Stomach (tissue), 9 donors: ENCODE measurements around the gene RAB5B. TPM values are rescaled to one million over a fixed set of nuclear protein-coding genes. Genes with fewer than 3 reads are reported as not detected.
A peak's percentile ranks its signal among the peaks of the same experiment; 100 is the strongest.

ENCODE experiments used
- DNase-seq, 2 donors: peaks; one replicate each; pipeline versions ENCODE4 v3.0.0 to v3.0.0-alpha.2; 2013 to 2019
- H3K27ac ChIP-seq, 5 donors: fragments of 200-600 bp in 4 of 5; sonication (generic) in 4 of 5; one replicate each; pipeline ENCODE4 v1.5.1; 2013 to 2019; ENCODE audit warnings: mild to moderate bottlenecking in 1 of 5, moderate library complexity in 1 of 5
- H3K27me3 ChIP-seq, 3 donors: fragments of 200-600 bp; sonication (generic); one replicate each; pipeline ENCODE4 v1.5.1; 2017 to 2019; ENCODE audit warnings: mixed run types in 1 of 3
- H3K36me3 ChIP-seq, 4 donors: fragments of 200-600 bp; sonication (generic); 1 replicate in 3 of 4; 2 replicates in 1 of 4; pipeline ENCODE4 v1.5.1; 2016 to 2019
- H3K4me1 ChIP-seq, 4 donors: fragments of 200-600 bp; sonication (generic); one replicate each; pipeline ENCODE4 v1.5.1; 2016 to 2019
- H3K4me3 ChIP-seq, 4 donors: fragments of 200-600 bp; sonication (generic) in 3 of 4; one replicate each; pipeline ENCODE4 v1.5.1; 2016 to 2019; ENCODE audit warnings: mild to moderate bottlenecking in 1 of 4
- H3K9me3 ChIP-seq, 4 donors: fragments of 200-600 bp; sonication (generic); one replicate each; pipeline ENCODE4 v1.5.1; 2016 to 2019
- EP300 ChIP-seq: sonication (generic); formaldehyde crosslinking; IDR thresholded peaks from one replicate; pipeline ENCODE4 v1.6.1; 2017; ENCODE audit warnings: antibody characterized with exemption
- POLR2A ChIP-seq, 4 donors: fragments of 450-650 bp; IDR thresholded peaks; one replicate each; pipeline ENCODE4 v1.6.1; 2016; ENCODE audit warnings: antibody characterized with exemption in 4 of 4, control low read depth in 2 of 4, mild to moderate bottlenecking in 1 of 4, moderate library complexity in 1 of 4
- POLR2AphosphoS5 ChIP-seq, 3 donors: sonication (generic); formaldehyde crosslinking; IDR thresholded peaks; one replicate each; pipeline ENCODE4 v1.6.1; 2016; ENCODE audit warnings: antibody characterized with exemption in 3 of 3
- WGBS, 5 donors: extraction: QIAGEN DNeasy Blood & Tissue Kit in 3 of 5; methylation state at CpG; one replicate each; pipeline versions ENCODE4 v1.1.5 to v1.1.7; 2013 to 2018; 5-methylcytosine and 5-hydroxymethylcytosine counted together
- intact Hi-C: fragments of 100-400 bp; cut with DNase I; formaldehyde crosslinking; loops from one replicate; pipeline ENCODE4 v1.15.1; 2023; ENCODE audit warnings: low total_unique reads
- polyA plus RNA-seq, 3 donors: library from polyadenylated mRNA; stranded (reverse); fragments of 200-250 nt; gene quantifications; one replicate each; pipeline ENCODE4 v1.2.3, GENCODE V29; 2013
- total RNA-seq, 5 donors: library from RNA; depleted of rRNA; stranded (reverse); fragments of >200 nt; gene quantifications; one replicate each; pipeline versions ENCODE4 v1.1.0 to v1.2.3, GENCODE V29; 2014 to 2016
- TF ChIP-seq, protein P1 (sequence below), 7 experiments: fragments of 450-650 bp in 4 of 7; fragments of 200-600 bp in 3 of 7; sonication (generic) in 3 of 7; IDR thresholded peaks; one replicate each; pipeline ENCODE4 v1.5.1; 2016 to 2019; ENCODE audit warnings: antibody characterized with exemption in 7 of 7, control low read depth in 2 of 7, mild to moderate bottlenecking in 1 of 7
- donor health status: healthy with polysubstance abuse.
- donor health status: Bipolar disorder and iron deficiency.
- donor health status: healthy.

The RAB5B gene
- total and polyA plus RNA-seq, 8 donors, result 17.1 to 100 (median 74.3) TPM

DNA sequence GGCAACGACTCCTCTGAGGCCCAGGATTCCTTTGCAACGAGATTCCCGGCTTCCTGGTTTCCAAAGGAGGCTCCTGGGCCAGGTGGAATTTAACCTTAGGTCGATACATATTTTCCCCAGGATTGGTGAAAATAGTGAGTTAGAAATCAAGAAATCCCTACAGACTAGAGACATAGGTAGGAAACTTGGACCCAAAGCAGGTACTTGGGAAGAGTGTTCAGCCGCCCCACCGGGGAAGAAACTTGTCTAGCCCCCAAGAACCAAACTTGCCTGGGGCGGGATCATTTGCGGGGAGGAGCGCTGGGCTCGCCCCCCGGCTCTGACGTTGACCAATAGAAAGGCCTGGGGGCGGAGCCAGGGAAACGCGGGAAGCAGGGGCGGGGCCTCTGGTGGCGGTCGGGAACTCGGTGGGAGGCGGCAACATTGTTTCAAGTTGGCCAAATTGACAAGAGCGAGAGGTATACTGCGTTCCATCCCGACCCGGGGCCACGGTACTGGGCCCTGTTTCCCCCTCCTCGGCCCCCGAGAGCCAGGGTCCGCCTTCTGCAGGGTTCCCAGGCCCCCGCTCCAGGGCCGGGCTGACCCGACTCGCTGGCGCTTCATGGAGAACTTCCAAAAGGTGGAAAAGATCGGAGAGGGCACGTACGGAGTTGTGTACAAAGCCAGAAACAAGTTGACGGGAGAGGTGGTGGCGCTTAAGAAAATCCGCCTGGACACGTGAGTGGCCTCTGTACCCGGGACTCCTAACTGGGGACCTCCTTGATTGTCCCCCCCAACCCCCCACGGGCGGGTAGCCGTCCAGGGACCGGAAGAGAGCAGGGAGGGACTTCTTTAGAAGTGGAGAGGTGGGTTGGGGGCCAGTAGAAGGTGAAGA is 7.2 kb upstream of the RAB5B start, which contains the start of gene CDK2:
Gene CDK2, plus strand, starts transcription at position 423 of the 874 bp plus-strand sequence. Its CDS starts 179 bp downstream, at position 602.
- Histone ChIP-seq H3K27me3 (no peaks in the 10 kb centered on the region), H3K4me1 (peaks cover 14 to 34% (median 19%) of the 10 kb centered on the region in 4 donors), H3K36me3 (peaks cover 0 to 17% (median 14%) of the 10 kb centered on the region in 4 donors), H3K4me3 (peak within 1 kb of the TSS; percentile 66 to 74 (median 74)), H3K9me3 (no peaks in the 10 kb centered on the region), H3K27ac (peak within 1 kb of the TSS; percentile 76 to 91 (median 88))
- WGBS, 5 donors, result 0 to 1% (median 0%) methylated on average over 41 to 45 of the region's 45 CpGs
- TF ChIP-seq POLR2AphosphoS5 (IDR thresholded peaks at IDR 0.05), result peak in 2 of 3 donors; percentile 46 to 81
- peak in 1 of 4 donors; percentile 63 for TF ChIP-seq POLR2A (IDR thresholded peaks at IDR 0.05)
- TF ChIP-seq, protein P1, sequence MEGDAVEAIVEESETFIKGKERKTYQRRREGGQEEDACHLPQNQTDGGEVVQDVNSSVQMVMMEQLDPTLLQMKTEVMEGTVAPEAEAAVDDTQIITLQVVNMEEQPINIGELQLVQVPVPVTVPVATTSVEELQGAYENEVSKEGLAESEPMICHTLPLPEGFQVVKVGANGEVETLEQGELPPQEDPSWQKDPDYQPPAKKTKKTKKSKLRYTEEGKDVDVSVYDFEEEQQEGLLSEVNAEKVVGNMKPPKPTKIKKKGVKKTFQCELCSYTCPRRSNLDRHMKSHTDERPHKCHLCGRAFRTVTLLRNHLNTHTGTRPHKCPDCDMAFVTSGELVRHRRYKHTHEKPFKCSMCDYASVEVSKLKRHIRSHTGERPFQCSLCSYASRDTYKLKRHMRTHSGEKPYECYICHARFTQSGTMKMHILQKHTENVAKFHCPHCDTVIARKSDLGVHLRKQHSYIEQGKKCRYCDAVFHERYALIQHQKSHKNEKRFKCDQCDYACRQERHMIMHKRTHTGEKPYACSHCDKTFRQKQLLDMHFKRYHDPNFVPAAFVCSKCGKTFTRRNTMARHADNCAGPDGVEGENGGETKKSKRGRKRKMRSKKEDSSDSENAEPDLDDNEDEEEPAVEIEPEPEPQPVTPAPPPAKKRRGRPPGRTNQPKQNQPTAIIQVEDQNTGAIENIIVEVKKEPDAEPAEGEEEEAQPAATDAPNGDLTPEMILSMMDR (IDR thresholded peaks at IDR 0.05), result no peak
- TF ChIP-seq EP300, result no peak
- intact Hi-C loops, result no loop called here
- peak; percentile 96 to 97 for DNase-seq

DNA sequence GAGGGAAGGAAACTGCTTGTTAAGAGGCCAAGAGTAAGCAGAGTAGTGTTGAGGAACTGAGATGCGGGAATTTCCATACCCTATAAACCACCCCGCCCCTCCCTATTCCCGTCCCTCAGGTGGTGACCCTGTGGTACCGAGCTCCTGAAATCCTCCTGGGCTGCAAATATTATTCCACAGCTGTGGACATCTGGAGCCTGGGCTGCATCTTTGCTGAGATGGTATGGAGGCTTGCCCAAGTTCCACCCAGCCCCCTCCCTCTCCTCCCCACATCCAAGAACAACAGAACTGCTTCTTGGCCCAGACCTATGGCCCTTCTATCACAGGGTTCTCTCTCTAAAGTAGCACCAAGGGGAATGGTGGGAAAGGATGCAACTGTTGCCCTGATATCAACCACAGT is 4.5 kb upstream of the RAB5B start:
- 74 to 92% (median 86%) methylated on average over 4 of the region's 4 CpGs for WGBS, 5 donors
- intact Hi-C loops, result no loop called here

DNA sequence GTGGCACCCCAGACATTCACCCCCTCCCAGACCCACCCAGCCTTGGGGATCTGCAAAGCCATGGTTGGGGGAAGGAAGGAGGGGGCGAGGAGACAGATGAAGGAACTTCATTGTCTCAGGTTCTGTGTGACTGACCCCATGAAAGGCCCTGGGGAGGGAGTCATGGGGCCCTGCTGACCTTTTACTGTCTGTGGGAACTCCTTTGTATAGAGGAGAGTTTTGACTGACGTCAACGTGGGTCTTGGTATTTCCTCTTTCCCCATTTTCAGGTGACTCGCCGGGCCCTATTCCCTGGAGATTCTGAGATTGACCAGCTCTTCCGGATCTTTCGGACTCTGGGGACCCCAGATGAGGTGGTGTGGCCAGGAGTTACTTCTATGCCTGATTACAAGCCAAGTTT is 3.1 kb upstream of the RAB5B start:
- H3K27me3 ChIP-seq, result no peaks in the 10 kb centered on the region
- peaks cover 0 to 17% (median 14%) of the 10 kb centered on the region in 4 donors for H3K36me3 ChIP-seq
- 89 to 98% (median 92%) methylated on average over 7 of the region's 7 CpGs for WGBS, 5 donors
- no peak for DNase-seq
- H3K27ac ChIP-seq, result peak overlapping the region in 2 of 5 donors; percentile 96 to 98
- no peak overlapping the region for H3K4me3 ChIP-seq
- peaks cover 28 to 57% (median 42%) of the 10 kb centered on the region in 4 donors for H3K4me1 ChIP-seq
- no peaks in the 10 kb centered on the region for H3K9me3 ChIP-seq
- TF ChIP-seq EP300 (no peak), POLR2AphosphoS5 (IDR thresholded peaks at IDR 0.05) (no peak), POLR2A (IDR thresholded peaks at IDR 0.05) (no peak)
- TF ChIP-seq, protein P1 (IDR thresholded peaks at IDR 0.05), result no peak
- intact Hi-C loops, result no loop called here

More for the DNA sequence above, 4.5 kb upstream of the RAB5B start:
- no peak overlapping the region for H3K4me3 ChIP-seq
- TF ChIP-seq EP300 (no peak), POLR2AphosphoS5 (IDR thresholded peaks at IDR 0.05) (no peak), POLR2A (IDR thresholded peaks at IDR 0.05) (no peak)
- TF ChIP-seq, protein P1 (IDR thresholded peaks at IDR 0.05), result no peak
- DNase-seq, result no peak
- no peaks in the 10 kb centered on the region for H3K9me3 ChIP-seq
- H3K27ac ChIP-seq, result no peak overlapping the region
- no peaks in the 10 kb centered on the region for H3K27me3 ChIP-seq
- H3K4me1 ChIP-seq, result peaks cover 21 to 47% (median 29%) of the 10 kb centered on the region in 4 donors
- H3K36me3 ChIP-seq, result peaks cover 0 to 17% (median 14%) of the 10 kb centered on the region in 4 donors

DNA sequence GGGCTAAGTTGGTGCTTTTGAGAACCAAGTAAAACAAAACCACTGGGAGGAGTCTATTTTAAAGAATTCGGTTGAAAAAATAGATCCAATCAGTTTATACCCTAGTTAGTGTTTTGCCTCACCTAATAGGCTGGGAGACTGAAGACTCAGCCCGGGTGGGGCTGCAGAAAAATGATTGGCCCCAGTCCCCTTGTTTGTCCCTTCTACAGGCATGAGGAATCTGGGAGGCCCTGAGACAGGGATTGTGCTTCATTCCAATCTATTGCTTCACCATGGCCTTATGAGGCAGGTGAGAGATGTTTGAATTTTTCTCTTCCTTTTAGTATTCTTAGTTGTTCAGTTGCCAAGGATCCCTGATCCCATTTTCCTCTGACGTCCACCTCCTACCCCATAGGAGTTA is 1.8 kb upstream of the RAB5B start:
- intact Hi-C loops, result no loop called here
- no peaks in the 10 kb centered on the region for H3K9me3 ChIP-seq
- WGBS, 5 donors, result 40 to 53% (median 47%) methylated on average over 3 of the region's 3 CpGs
- no peaks in the 10 kb centered on the region for H3K27me3 ChIP-seq
- TF ChIP-seq POLR2A (IDR thresholded peaks at IDR 0.05) (no peak), EP300 (no peak), POLR2AphosphoS5 (IDR thresholded peaks at IDR 0.05) (no peak)
- TF ChIP-seq, protein P1 (IDR thresholded peaks at IDR 0.05), result no peak
- DNase-seq, result peak in 1 of 2 donors; percentile 48
- peaks cover 35 to 64% (median 48%) of the 10 kb centered on the region in 4 donors for H3K4me1 ChIP-seq
- H3K27ac ChIP-seq, result peak overlapping the region in 4 of 5 donors; percentile 91 to 98 (median 96)
- H3K36me3 ChIP-seq, result peaks cover 0 to 20% (median 16%) of the 10 kb centered on the region in 4 donors
- H3K4me3 ChIP-seq, result no peak overlapping the region
